PC-3 (cell line): ENCODE measurements around the gene SGTB. TPM values are rescaled to one million over a fixed set of nuclear protein-coding genes. Genes with fewer than 3 reads are reported as not detected.

Experiments
- ATAC-seq: fragments of 200-7000 bp; cut with Tn5 transposase; 2 replicates; pipeline ENCODE4 v1.9.1; 2020; ENCODE audit warnings: mild to moderate bottlenecking, moderate library complexity
- BruUV-seq: library from RNA; stranded (reverse); fragments of 400-500 nt; replicated peaks from 2 replicates; lab custom pipeline; 2021; lab: Mats Ljungman, UMichigan
- CTCF ChIA-PET: fragments of 300-600 bp; sonication (Branson Sonifier 250); formaldehyde crosslinking; loops from one replicate; lab custom pipeline; 2022; ENCODE audit warnings: antibody characterized with exemption; lab: Charles Lee
- POLR2A ChIA-PET: fragments of 300-600 bp; sonication (Branson Sonifier 250); formaldehyde crosslinking; loops from one replicate; lab custom pipeline; 2022; ENCODE audit warnings: antibody characterized with exemption; ENCODE audit not compliant: unreplicated experiment; lab: Charles Lee
- DNase-seq: peaks from one replicate; pipeline ENCODE4 v3.0.0-alpha.2; 2015
- H2AFZ ChIP-seq: fragments of 300-600 bp; sonication (generic); 2 replicates; pipeline ENCODE4 v1.6.0; 2016; ENCODE audit warnings: antibody characterized with exemption, low read length
- H3F3A ChIP-seq: fragments of 300-600 bp; sonication (generic); one replicate; pipeline ENCODE4 v1.6.0; 2017; ENCODE audit warnings: antibody characterized with exemption, low read length, control low read depth, mild to moderate bottlenecking; ENCODE audit not compliant: unreplicated experiment
- H3K27ac ChIP-seq: fragments of 300-600 bp; sonication (generic); 2 replicates; pipeline ENCODE4 v1.5.1; 2016; ENCODE audit warnings: mild to moderate bottlenecking, low read length
- H3K27me3 ChIP-seq: fragments of 300-600 bp; sonication (generic); 2 replicates; pipeline ENCODE4 v1.6.1; 2016; ENCODE audit warnings: low read length, mixed read lengths
- H3K36me3 ChIP-seq: fragments of 300-600 bp; sonication (generic); 2 replicates; pipeline ENCODE4 v1.6.1; 2016; ENCODE audit warnings: low read depth, mixed run types, low read length, mixed read lengths
- H3K4me1 ChIP-seq: fragments of 300-600 bp; sonication (generic); 2 replicates; pipeline ENCODE4 v1.5.1; 2016; ENCODE audit warnings: low read length; ENCODE audit not compliant: insufficient read depth
- H3K4me2 ChIP-seq: fragments of 300-600 bp; sonication (generic); 2 replicates; pipeline ENCODE4 v1.6.0; 2016; ENCODE audit warnings: low read length
- H3K4me3 ChIP-seq: fragments of 300-600 bp; sonication (generic); 2 replicates; pipeline ENCODE4 v1.5.1; 2016; ENCODE audit warnings: mild to moderate bottlenecking, low read length, mixed read lengths
- H3K79me2 ChIP-seq: fragments of 300-600 bp; sonication (generic); 2 replicates; pipeline ENCODE4 v1.6.1; 2017; ENCODE audit warnings: low read length, mixed read lengths
- H3K9ac ChIP-seq: fragments of 300-600 bp; sonication (generic); 2 replicates; pipeline ENCODE4 v1.6.0; 2016; ENCODE audit warnings: mild to moderate bottlenecking, low read length
- H3K9me2 ChIP-seq: fragments of 300-600 bp; sonication (generic); replicated peaks from 2 replicates; pipeline ENCODE4 v1.6.1; 2016; ENCODE audit warnings: mixed run types, low read length, mixed read lengths
- H3K9me3 ChIP-seq: fragments of 300-600 bp; sonication (generic); 2 replicates; pipeline ENCODE4 v1.6.1; 2016; ENCODE audit warnings: low read length, mixed read lengths
- H4K20me1 ChIP-seq: fragments of 300-600 bp; sonication (generic); 2 replicates; pipeline ENCODE4 v1.6.1; 2016; ENCODE audit warnings: low read length, mixed read lengths
- EZH2 ChIP-seq: fragments of 300-600 bp; sonication (generic); IDR thresholded peaks from one replicate; pipeline ENCODE4 v1.6.1; 2017; ENCODE audit warnings: antibody characterized with exemption, mild to moderate bottlenecking, low read length; ENCODE audit not compliant: unreplicated experiment
- EZH2phosphoT487 ChIP-seq: fragments of 300-600 bp; sonication (generic); IDR thresholded peaks from 2 replicates; pipeline ENCODE4 v1.6.1; 2018; ENCODE audit warnings: mild to moderate bottlenecking, antibody characterized with exemption, low read length, borderline replicate concordance
- intact Hi-C: fragments of 100-400 bp; cut with micrococcal nuclease; formaldehyde crosslinking; loops from 2 replicates; pipeline ENCODE4 v1.9.0; 2023
- total RNA-seq: library from RNA; depleted of rRNA; stranded (reverse); fragments of >200 nt; gene quantifications from 2 replicates; pipeline ENCODE4 v1.2.3, GENCODE V29; 2014
- TF ChIP-seq, protein P1 (sequence below): fragments of 300-600 bp; sonication (generic); conservative IDR thresholded peaks from 2 replicates; pipeline ENCODE4 v1.5.1; 2017; ENCODE audit warnings: antibody characterized with exemption, low read depth, mild to moderate bottlenecking, low read length

Gene SGTB
- total RNA-seq, 1 experiment from 2014 or later, result 1.1 TPM

DNA sequence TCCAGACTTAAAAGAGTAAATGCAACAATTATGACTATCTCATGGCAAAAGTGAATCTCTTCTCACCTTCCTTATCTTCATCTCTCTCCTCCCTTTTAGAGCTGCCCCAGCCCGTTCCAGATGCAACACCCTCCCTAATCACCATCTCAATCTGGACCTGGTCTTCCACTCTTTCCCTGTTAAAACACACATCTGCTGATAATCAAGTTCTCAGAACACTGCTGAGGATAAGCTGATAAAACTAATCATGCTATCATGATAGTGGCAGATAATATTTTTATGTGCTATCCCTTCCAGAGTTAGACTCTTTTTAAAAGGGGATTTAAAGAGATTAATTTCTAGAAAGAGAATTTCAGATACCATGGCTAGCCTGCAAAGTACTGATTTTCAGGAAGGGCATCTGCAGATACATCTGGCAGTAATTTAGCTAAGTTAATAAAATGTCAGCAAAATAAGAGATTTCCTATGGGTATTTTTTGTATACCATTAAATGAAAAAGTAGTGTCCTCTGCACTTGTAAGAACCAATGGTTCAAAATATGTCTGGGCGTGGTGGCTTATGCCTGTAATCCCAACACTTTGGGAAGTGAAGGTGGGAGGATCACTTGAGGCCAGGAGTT is 17.2 kb downstream of the SGTB start:
- Histone ChIP-seq H3K4me3 (no peak overlapping the region), H3K9me2 (no peaks in the 10 kb centered on the region), H3K9me3 (no peaks in the 10 kb centered on the region), H3K36me3 (no peaks in the 10 kb centered on the region), H4K20me1 (no peaks in the 10 kb centered on the region), H3K27me3 (no peaks in the 10 kb centered on the region), H3F3A (no peaks in the 10 kb centered on the region), H3K27ac (no peak overlapping the region), H3K9ac (no peak overlapping the region), H3K4me1 (no peaks in the 10 kb centered on the region), H3K4me2 (no peak overlapping the region), H3K79me2 (no peaks in the 10 kb centered on the region), H2AFZ (no peak overlapping the region)
- TF ChIP-seq EZH2 (no peak), EZH2phosphoT487 (no peak)
- TF ChIP-seq, protein P1, sequence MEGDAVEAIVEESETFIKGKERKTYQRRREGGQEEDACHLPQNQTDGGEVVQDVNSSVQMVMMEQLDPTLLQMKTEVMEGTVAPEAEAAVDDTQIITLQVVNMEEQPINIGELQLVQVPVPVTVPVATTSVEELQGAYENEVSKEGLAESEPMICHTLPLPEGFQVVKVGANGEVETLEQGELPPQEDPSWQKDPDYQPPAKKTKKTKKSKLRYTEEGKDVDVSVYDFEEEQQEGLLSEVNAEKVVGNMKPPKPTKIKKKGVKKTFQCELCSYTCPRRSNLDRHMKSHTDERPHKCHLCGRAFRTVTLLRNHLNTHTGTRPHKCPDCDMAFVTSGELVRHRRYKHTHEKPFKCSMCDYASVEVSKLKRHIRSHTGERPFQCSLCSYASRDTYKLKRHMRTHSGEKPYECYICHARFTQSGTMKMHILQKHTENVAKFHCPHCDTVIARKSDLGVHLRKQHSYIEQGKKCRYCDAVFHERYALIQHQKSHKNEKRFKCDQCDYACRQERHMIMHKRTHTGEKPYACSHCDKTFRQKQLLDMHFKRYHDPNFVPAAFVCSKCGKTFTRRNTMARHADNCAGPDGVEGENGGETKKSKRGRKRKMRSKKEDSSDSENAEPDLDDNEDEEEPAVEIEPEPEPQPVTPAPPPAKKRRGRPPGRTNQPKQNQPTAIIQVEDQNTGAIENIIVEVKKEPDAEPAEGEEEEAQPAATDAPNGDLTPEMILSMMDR, result no peak
- no peak for DNase-seq
- BruUV-seq, result no TSS peak
- ATAC-seq, result no peak
- intact Hi-C loops, result no loop called here
- ChIA-PET CTCF (no interaction called here), POLR2A (no interaction called here)

DNA sequence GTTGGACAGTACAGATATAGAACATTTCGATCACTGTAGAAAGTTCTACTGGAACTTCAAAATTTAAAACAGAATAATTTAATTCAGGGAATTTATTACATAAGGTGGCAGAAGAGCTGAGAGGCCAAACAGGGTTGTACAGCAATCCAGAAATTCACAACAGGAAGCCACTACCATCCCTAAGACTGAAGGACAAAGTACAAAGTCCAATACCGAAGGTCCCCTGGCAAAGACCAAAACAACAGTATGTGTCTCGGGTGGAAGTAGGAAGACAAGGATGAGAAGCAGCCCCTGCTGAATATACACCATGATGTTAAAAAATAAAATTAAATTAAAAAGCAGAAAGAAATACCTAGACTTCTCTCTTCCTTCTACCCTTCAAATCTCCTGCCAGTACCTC is 19.9 kb downstream of the SGTB start:
- no peaks in the 10 kb centered on the region for H3K36me3 ChIP-seq
- no TSS peak for BruUV-seq
- POLR2A ChIA-PET, result no interaction called here
- H3K9ac ChIP-seq, result no peak overlapping the region
- H3K4me1 ChIP-seq, result no peaks in the 10 kb centered on the region
- no peaks in the 10 kb centered on the region for H3K9me2 ChIP-seq
- H2AFZ ChIP-seq, result no peak overlapping the region
- H3K27ac ChIP-seq, result no peak overlapping the region
- no peak overlapping the region for H3K4me2 ChIP-seq
- no peaks in the 10 kb centered on the region for H3K79me2 ChIP-seq
- H3K4me3 ChIP-seq, result no peak overlapping the region
- ATAC-seq, result no peak
- CTCF ChIA-PET, result no interaction called here
- no peaks in the 10 kb centered on the region for H3K9me3 ChIP-seq
- H3K27me3 ChIP-seq, result no peaks in the 10 kb centered on the region
- TF ChIP-seq EZH2phosphoT487, result no peak
- TF ChIP-seq, protein P1, result no peak
- TF ChIP-seq EZH2, result no peak
- no peaks in the 10 kb centered on the region for H3F3A ChIP-seq
- no peaks in the 10 kb centered on the region for H4K20me1 ChIP-seq
- no peak for DNase-seq
- intact Hi-C loops, result no loop called here

DNA sequence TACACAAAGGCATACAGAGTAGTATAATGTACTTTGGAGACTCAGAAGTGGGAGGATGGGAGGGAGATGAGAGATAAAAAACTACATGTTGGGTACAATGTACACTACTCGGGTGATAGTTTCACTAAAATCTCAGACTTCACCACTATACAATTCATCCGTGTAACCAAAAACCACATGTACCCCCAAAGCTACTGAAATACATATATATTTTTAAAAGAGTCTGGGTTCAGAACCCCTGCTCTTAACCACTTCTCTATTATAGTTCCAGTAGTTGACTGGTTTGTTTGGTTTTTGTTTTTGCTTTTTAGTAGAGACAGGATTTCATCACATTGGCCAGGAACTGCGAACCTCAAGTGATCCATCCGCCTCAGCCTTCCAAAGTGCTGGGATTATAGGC is 22.6 kb downstream of the SGTB start:
- ATAC-seq (no peak), DNase-seq (no peak)
- Histone ChIP-seq H2AFZ (no peak overlapping the region), H3K27me3 (no peaks in the 10 kb centered on the region), H3K4me2 (no peak overlapping the region), H4K20me1 (no peaks in the 10 kb centered on the region), H3K9ac (no peak overlapping the region), H3K4me3 (no peak overlapping the region), H3K9me2 (no peaks in the 10 kb centered on the region), H3K27ac (no peak overlapping the region), H3F3A (no peaks in the 10 kb centered on the region), H3K36me3 (no peaks in the 10 kb centered on the region), H3K79me2 (no peaks in the 10 kb centered on the region), H3K4me1 (no peaks in the 10 kb centered on the region), H3K9me3 (no peaks in the 10 kb centered on the region)
- POLR2A ChIA-PET, result no interaction called here
- intact Hi-C loops, result no loop called here
- TF ChIP-seq EZH2 (no peak), EZH2phosphoT487 (no peak)
- TF ChIP-seq, protein P1, result no peak
- BruUV-seq, result no TSS peak
- CTCF ChIA-PET, result no interaction called here
